SK-N-SH (cell line): ENCODE data around the gene TOM1L2. TPM values are rescaled to one million over a fixed set of nuclear protein-coding genes. Genes with fewer than 3 reads are reported as not detected.
"Not testable (repeated sequence)": the region's sequence is repeated elsewhere in the genome, so short reads cannot be mapped to it uniquely, and the experiment has no call there.

ENCODE experiments used
- CTCF ChIA-PET: fragments of 300-600, 350-600 bp; formaldehyde crosslinking; extraction: SDS; loops from one replicate; lab custom pipeline; 2021; lab: Yijun Ruan, JAX
- POLR2A ChIA-PET: fragments of 350-600 bp; sonication (Branson Sonifier 250); formaldehyde crosslinking; extraction: SDS; loops from one replicate; lab custom pipeline; 2020; ENCODE audit warnings: antibody characterized with exemption, inconsistent platforms; lab: Yijun Ruan, JAX
- DNase-seq: peaks from one replicate; pipeline ENCODE4 v3.0.0; 2012
- H2AFZ ChIP-seq: fragments of 200-600 bp; sonication (generic); 2 replicates; pipeline ENCODE4 v1.8.1; 2016; ENCODE audit warnings: antibody characterized with exemption, mild to moderate bottlenecking, low read depth
- H3F3A ChIP-seq: fragments of 200-600 bp; sonication (generic); replicated peaks from 2 replicates; pipeline ENCODE3; 2016; ENCODE audit warnings: antibody characterized with exemption, mild to moderate bottlenecking; ENCODE audit not compliant: insufficient read depth
- H3K27ac ChIP-seq, 2 experiments: fragments of 200-500 bp in 1 of 2; fragments of 200-600 bp in 1 of 2; sonication (Bioruptor generic) in 1 of 2; sonication (generic), shearing (Covaris generic) in 1 of 2; 2 replicates each; pipeline versions ENCODE4 v1.5.1 to v1.6.1; 2014 to 2016; ENCODE audit warnings: low read depth in 2 of 2, inconsistent platforms in 1 of 2, low read length in 1 of 2, mild to moderate bottlenecking in 1 of 2, mixed read lengths in 1 of 2
- H3K27me3 ChIP-seq: fragments of 200-600 bp; sonication (generic), shearing (Covaris generic); 2 replicates; pipeline ENCODE4 v1.6.1; 2016; ENCODE audit warnings: mixed run types; ENCODE audit not compliant: insufficient read depth
- H3K36me3 ChIP-seq, 2 experiments: fragments of 200-500 bp in 1 of 2; fragments of 200-600 bp in 1 of 2; sonication (Bioruptor generic) in 1 of 2; sonication (generic) in 1 of 2; replicated peaks in 1 of 2; 2 replicates each; pipeline versions ENCODE3 to v1.5.1; 2014 to 2016; ENCODE audit warnings: low read length in 1 of 2, mild to moderate bottlenecking in 1 of 2; ENCODE audit not compliant: insufficient read depth in 2 of 2, control insufficient read depth in 1 of 2
- H3K4me1 ChIP-seq, 2 experiments: fragments of 200-500 bp in 1 of 2; fragments of 200-600 bp in 1 of 2; sonication (Bioruptor generic) in 1 of 2; sonication (generic), shearing (Covaris generic) in 1 of 2; 2 replicates each; pipeline versions ENCODE4 v1.5.1 to v1.6.1; 2014 to 2016; ENCODE audit warnings: low read depth in 1 of 2, low read length in 1 of 2, mixed run types in 1 of 2; ENCODE audit not compliant: insufficient read depth in 2 of 2, control insufficient read depth in 1 of 2
- H3K4me2 ChIP-seq: fragments of 200-600 bp; sonication (generic), shearing (Covaris generic); 2 replicates; pipeline ENCODE4 v1.6.1; 2017; ENCODE audit warnings: mixed run types
- H3K4me3 ChIP-seq, 2 experiments: fragments of 200-500 bp in 1 of 2; fragments of 200-600 bp in 1 of 2; sonication (Bioruptor generic) in 1 of 2; sonication (generic), shearing (Covaris generic) in 1 of 2; 2 replicates each; pipeline versions ENCODE4 v1.5.1 to v1.8.1; 2014 to 2016; ENCODE audit warnings: low read depth in 2 of 2, inconsistent platforms in 1 of 2, low read length in 1 of 2, mild to moderate bottlenecking in 1 of 2, mixed read lengths in 1 of 2, moderate library complexity in 1 of 2
- H3K79me2 ChIP-seq: fragments of 200-600 bp; sonication (generic); 2 replicates; pipeline ENCODE4 v1.8.1; 2017; ENCODE audit warnings: mild to moderate bottlenecking; ENCODE audit not compliant: insufficient read depth
- H3K9ac ChIP-seq: fragments of 200-600 bp; sonication (generic); 2 replicates; pipeline ENCODE4 v1.6.1; 2017; ENCODE audit warnings: mixed run types
- H3K9me2 ChIP-seq: fragments of 200-600 bp; sonication (generic); 2 replicates; pipeline ENCODE4 v1.6.1; 2017; ENCODE audit warnings: mixed run types
- H3K9me3 ChIP-seq: fragments of 200-600 bp; sonication (generic); 2 replicates; pipeline ENCODE4 v1.6.1; 2017; ENCODE audit warnings: mixed run types, mild to moderate bottlenecking, moderate library complexity
- H4K20me1 ChIP-seq: fragments of 200-600 bp; sonication (generic); 2 replicates; pipeline ENCODE4 v1.6.1; 2017; ENCODE audit warnings: mild to moderate bottlenecking, mixed run types; ENCODE audit not compliant: insufficient read depth
- EP300 ChIP-seq, 2 experiments: IDR thresholded peaks; 2 replicates each; pipeline versions ENCODE4 v1.4.0 to v1.6.1; 2012; ENCODE audit warnings: borderline replicate concordance in 1 of 2, low read depth in 1 of 2, low read length in 1 of 2
- FOSL2 ChIP-seq: IDR thresholded peaks from 2 replicates; pipeline ENCODE4 v1.4.0; 2012; ENCODE audit warnings: low read depth, mild to moderate bottlenecking, moderate library complexity, borderline replicate concordance
- GABPA ChIP-seq: IDR thresholded peaks from 2 replicates; pipeline ENCODE4 v1.4.0; 2012; ENCODE audit warnings: low read depth, mild to moderate bottlenecking
- JUND ChIP-seq: IDR thresholded peaks from 2 replicates; pipeline ENCODE4 v1.4.0; 2012
- MEF2A ChIP-seq: IDR thresholded peaks from 2 replicates; pipeline ENCODE4 v1.4.0; 2012; ENCODE audit warnings: low read depth, borderline replicate concordance
- MXI1 ChIP-seq: IDR thresholded peaks from 2 replicates; pipeline ENCODE4 v1.6.1; 2012; ENCODE audit warnings: mild to moderate bottlenecking, low read depth, low read length, improper control_type of control experiment
- TCF12 ChIP-seq: IDR thresholded peaks from 2 replicates; pipeline ENCODE4 v1.4.0; 2012
- TEAD4 ChIP-seq: IDR thresholded peaks from 2 replicates; pipeline ENCODE4 v1.4.0; 2012; ENCODE audit warnings: mild to moderate bottlenecking, borderline replicate concordance; ENCODE audit not compliant: insufficient read depth
- ZBTB33 ChIP-seq: IDR thresholded peaks from 2 replicates; pipeline ENCODE4 v1.4.0; 2012; ENCODE audit warnings: low read depth, borderline replicate concordance
- WGBS: methylation state at CpG from one replicate; pipeline ENCODE4 v1.1.6; 2017; ENCODE audit warnings: low lambda C conversion rate; 5-methylcytosine and 5-hydroxymethylcytosine counted together
- polyA plus RNA-seq, 3 experiments: library from polyadenylated mRNA; depleted of rRNA; stranded (reverse); fragments of >200 nt; gene quantifications; 2 replicates each; pipeline ENCODE4 v1.2.3, GENCODE V29; 2012
- TF ChIP-seq, protein P1 (sequence below): IDR thresholded peaks from 2 replicates; pipeline ENCODE4 v1.6.1; 2012; ENCODE audit warnings: mild to moderate bottlenecking, low read depth, low read length, moderate library complexity
- TF ChIP-seq, protein P2 (sequence below): IDR thresholded peaks from 2 replicates; pipeline ENCODE4 v1.4.0; 2012; ENCODE audit warnings: low read depth, borderline replicate concordance

The TOM1L2 gene
- polyA plus RNA-seq, 1 of the 3 experiments (the other 2 are of a cell fraction) = 85.4 TPM

DNA sequence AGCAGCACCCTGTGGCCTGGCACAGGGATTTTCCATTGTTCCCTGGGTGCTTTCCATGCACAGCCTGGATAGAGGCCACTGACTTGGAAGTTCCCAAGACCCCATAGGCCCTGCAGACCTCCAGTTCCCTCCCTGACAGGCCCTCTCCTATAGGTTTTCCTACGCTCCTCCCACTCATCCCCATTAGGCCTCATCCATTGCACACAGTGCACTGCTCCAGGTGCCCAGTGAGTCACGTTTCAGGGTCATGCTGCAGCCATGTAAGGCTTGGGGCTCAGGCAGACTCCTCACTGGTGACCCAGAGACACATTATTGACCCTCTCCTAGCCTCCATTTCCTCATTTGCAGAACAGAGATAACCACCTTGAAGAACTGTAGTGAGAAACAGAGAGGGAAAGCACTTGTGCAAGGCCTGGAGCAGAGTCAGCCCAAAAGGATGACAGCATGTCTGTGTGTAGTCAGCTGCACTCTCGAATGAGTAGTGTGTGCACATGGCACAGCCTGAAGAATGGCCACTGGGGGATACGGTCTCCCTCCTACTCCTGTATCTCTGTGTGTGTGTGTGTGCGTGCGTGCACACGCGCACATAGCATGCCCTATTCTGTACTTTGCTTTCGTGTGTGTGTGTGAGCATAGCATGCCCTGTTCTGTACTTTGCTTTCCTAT is 27.3 kb upstream of the TOM1L2 start (continued):
- TF ChIP-seq, protein P1, sequence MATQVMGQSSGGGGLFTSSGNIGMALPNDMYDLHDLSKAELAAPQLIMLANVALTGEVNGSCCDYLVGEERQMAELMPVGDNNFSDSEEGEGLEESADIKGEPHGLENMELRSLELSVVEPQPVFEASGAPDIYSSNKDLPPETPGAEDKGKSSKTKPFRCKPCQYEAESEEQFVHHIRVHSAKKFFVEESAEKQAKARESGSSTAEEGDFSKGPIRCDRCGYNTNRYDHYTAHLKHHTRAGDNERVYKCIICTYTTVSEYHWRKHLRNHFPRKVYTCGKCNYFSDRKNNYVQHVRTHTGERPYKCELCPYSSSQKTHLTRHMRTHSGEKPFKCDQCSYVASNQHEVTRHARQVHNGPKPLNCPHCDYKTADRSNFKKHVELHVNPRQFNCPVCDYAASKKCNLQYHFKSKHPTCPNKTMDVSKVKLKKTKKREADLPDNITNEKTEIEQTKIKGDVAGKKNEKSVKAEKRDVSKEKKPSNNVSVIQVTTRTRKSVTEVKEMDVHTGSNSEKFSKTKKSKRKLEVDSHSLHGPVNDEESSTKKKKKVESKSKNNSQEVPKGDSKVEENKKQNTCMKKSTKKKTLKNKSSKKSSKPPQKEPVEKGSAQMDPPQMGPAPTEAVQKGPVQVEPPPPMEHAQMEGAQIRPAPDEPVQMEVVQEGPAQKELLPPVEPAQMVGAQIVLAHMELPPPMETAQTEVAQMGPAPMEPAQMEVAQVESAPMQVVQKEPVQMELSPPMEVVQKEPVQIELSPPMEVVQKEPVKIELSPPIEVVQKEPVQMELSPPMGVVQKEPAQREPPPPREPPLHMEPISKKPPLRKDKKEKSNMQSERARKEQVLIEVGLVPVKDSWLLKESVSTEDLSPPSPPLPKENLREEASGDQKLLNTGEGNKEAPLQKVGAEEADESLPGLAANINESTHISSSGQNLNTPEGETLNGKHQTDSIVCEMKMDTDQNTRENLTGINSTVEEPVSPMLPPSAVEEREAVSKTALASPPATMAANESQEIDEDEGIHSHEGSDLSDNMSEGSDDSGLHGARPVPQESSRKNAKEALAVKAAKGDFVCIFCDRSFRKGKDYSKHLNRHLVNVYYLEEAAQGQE = no peak
- no peak for TF ChIP-seq GABPA
- no peak for TF ChIP-seq MXI1
- no peak for TF ChIP-seq ZBTB33
- TF ChIP-seq, protein P2, sequence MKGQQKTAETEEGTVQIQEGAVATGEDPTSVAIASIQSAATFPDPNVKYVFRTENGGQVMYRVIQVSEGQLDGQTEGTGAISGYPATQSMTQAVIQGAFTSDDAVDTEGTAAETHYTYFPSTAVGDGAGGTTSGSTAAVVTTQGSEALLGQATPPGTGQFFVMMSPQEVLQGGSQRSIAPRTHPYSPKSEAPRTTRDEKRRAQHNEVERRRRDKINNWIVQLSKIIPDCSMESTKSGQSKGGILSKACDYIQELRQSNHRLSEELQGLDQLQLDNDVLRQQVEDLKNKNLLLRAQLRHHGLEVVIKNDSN = no peak
- no peak for TF ChIP-seq FOSL2
- TF ChIP-seq MEF2A = no peak

DNA sequence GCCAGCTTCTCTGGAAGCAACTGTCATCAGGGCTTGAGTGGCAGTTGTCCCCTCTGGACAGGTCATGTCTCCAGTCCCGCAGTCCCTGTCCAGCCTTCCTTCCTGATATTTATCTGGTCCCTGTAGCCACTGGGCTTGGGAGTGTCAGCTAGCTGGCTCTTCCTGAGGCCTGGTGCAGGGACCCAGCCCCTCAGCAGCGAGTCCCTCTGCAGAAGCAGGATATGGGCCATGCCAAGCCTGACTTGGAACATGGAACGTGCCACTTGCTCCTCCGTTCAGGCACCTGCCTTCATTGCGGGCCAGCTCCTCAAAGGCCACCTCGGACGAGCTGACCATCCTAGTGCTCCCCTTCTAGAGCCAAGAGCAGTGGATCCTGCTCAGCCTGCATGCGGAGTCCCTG is 26.7 kb upstream of the TOM1L2 start:
- no peaks in the 10 kb centered on the region for H3K9me2 ChIP-seq
- ChIA-PET CTCF (interaction anchor here (1.5 kb wide), 2 partner anchors 11 to 30 kb away, joined by 3 read pairs; no protein-coding TSS in a partner anchor), POLR2A (no interaction called here)
- DNase-seq = no peak
- TF ChIP-seq, protein P1 = no peak
- TF ChIP-seq TEAD4 (no peak), GABPA (no peak), EP300 (IDR thresholded peaks at IDR 0.05; ENCODE audit: borderline replicate concordance in 1 of 2, low read depth in 1 of 2, low read length in 1 of 2) (no peak), JUND (no peak), TCF12 (no peak)
- WGBS = 83% methylated on average over 5 of the region's 8 CpGs
- peaks cover 0 to 23% of the 10 kb centered on the region in 2 experiments; a peak in 1 of 4 replicates for H3K4me1 ChIP-seq
- no peak overlapping the region for H3K4me2 ChIP-seq
- no peaks in the 10 kb centered on the region for H3F3A ChIP-seq
- no peak overlapping the region for H2AFZ ChIP-seq
- no peaks in the 10 kb centered on the region for H4K20me1 ChIP-seq
- H3K27me3 ChIP-seq = no peaks in the 10 kb centered on the region
- no peak overlapping the region for H3K4me3 ChIP-seq
- no peaks in the 10 kb centered on the region for H3K9me3 ChIP-seq
- no peaks in the 10 kb centered on the region for H3K79me2 ChIP-seq
- H3K36me3 ChIP-seq = no peaks in the 10 kb centered on the region
- H3K27ac ChIP-seq = no peak overlapping the region
- no peak overlapping the region for H3K9ac ChIP-seq

- CTCF ChIA-PET = interaction anchor here (2.2 to 3.0 kb wide), 4 partner anchors 11 to 37 kb away, joined by 18 to 40 read pairs (median 28); no protein-coding TSS in a partner anchor
- H3K4me3 ChIP-seq, H4K20me1 ChIP-seq, H2AFZ ChIP-seq, H3K27me3 ChIP-seq, POLR2A ChIA-PET, H3K36me3 ChIP-seq, H3K79me2 ChIP-seq, H3K27ac ChIP-seq, H3K9me3 ChIP-seq, DNase-seq, H3F3A ChIP-seq, H3K9ac ChIP-seq, H3K9me2 ChIP-seq, H3K4me2 ChIP-seq: not testable (repeated sequence)
- peaks cover 0 to 28% of the 10 kb centered on the region in 2 experiments; a peak in 2 of 4 replicates for H3K4me1 ChIP-seq
- WGBS = 90% methylated on average over 8 of the region's 8 CpGs
These were observed 23.7 kb upstream of the TOM1L2 start for GRCh38 chr17:17995887-17996286.
